NT2/D1 (cell line): ENCODE data around the gene PNRC1.
A peak's percentile ranks its signal among the peaks of the same experiment; 100 is the strongest.
"Not testable (repeated sequence)": the region's sequence is repeated elsewhere in the genome, so short reads cannot be mapped to it uniquely, and the experiment has no call there.

Experiments
- DNase-seq: peaks from one replicate; pipeline ENCODE4 v3.0.0-alpha.2; 2011; ENCODE audit warnings: low read depth, low spot score
- H3K27me3 ChIP-seq: 2 replicates; pipeline ENCODE4 v1.6.0; 2011; ENCODE audit warnings: mild to moderate bottlenecking; ENCODE audit not compliant: insufficient read length, insufficient read depth
- H3K36me3 ChIP-seq: 2 replicates; pipeline ENCODE4 v1.6.1; 2011; ENCODE audit warnings: mild to moderate bottlenecking, low read length, mixed read lengths; ENCODE audit not compliant: insufficient read depth, insufficient read length
- H3K4me1 ChIP-seq: 2 replicates; pipeline ENCODE4 v1.5.1; 2011; ENCODE audit not compliant: insufficient read depth, insufficient read length
- H3K4me3 ChIP-seq: 2 replicates; pipeline ENCODE4 v1.5.1; 2011; ENCODE audit warnings: low read depth; ENCODE audit not compliant: insufficient read length
- H3K9ac ChIP-seq: 2 replicates; pipeline ENCODE4 v1.6.0; 2011; ENCODE audit warnings: low read depth; ENCODE audit not compliant: insufficient read length
- H3K9me3 ChIP-seq: 2 replicates; pipeline ENCODE4 v1.5.1; 2011; ENCODE audit warnings: mild to moderate bottlenecking, low read length; ENCODE audit not compliant: insufficient read depth
- SUZ12 ChIP-seq: IDR thresholded peaks from 2 replicates; pipeline ENCODE4 v1.6.1; 2011; ENCODE audit not compliant: insufficient read length, insufficient read depth; ENCODE audit errors: extremely low read depth
- YY1 ChIP-seq: IDR thresholded peaks from 2 replicates; pipeline ENCODE4 v1.6.1; 2011; ENCODE audit not compliant: insufficient read length, insufficient read depth
- ZNF274 ChIP-seq: IDR thresholded peaks from 2 replicates; pipeline ENCODE4 v1.6.1; 2011; ENCODE audit warnings: mild to moderate bottlenecking, low read depth, low read length

PNRC1 gene

GRCh38 chr6:89122625-89123024 lies 42.1 kb downstream of the PNRC1 start:
- no peaks in the 10 kb centered on the region for H3K4me1 ChIP-seq

GRCh38 chr6:89128256-89128671 lies 47.7 kb downstream of the PNRC1 start:
- peaks cover 25% of the 10 kb centered on the region for H3K9me3 ChIP-seq
- H3K4me3 ChIP-seq, H3K9ac ChIP-seq, H3K36me3 ChIP-seq, H3K4me1 ChIP-seq, DNase-seq: not testable (repeated sequence)
- H3K27me3 ChIP-seq = peaks cover 12% of the 10 kb centered on the region

More at GRCh38 chr6:89122625-89123024, 42.1 kb downstream of the PNRC1 start:
- no peaks in the 10 kb centered on the region for H3K9me3 ChIP-seq
- no peaks in the 10 kb centered on the region for H3K36me3 ChIP-seq
- TF ChIP-seq SUZ12 = no peak
- TF ChIP-seq YY1 = no peak
- TF ChIP-seq ZNF274 = no peak
- DNase-seq = no peak
- H3K9ac ChIP-seq = no peak overlapping the region
- no peak overlapping the region for H3K4me3 ChIP-seq
- peaks cover 19% of the 10 kb centered on the region for H3K27me3 ChIP-seq

GRCh38 chr6:89131599-89131998 lies 51.0 kb downstream of the PNRC1 start:
- no peaks in the 10 kb centered on the region for H3K36me3 ChIP-seq
- no peak for TF ChIP-seq ZNF274
- TF ChIP-seq YY1 = no peak
- TF ChIP-seq SUZ12 = no peak
- DNase-seq = no peak
- H3K4me3 ChIP-seq = no peak overlapping the region
- no peak overlapping the region for H3K9ac ChIP-seq
- H3K4me1 ChIP-seq = no peaks in the 10 kb centered on the region
- peaks cover 52% of the 10 kb centered on the region for H3K9me3 ChIP-seq
- peaks cover 23% of the 10 kb centered on the region for H3K27me3 ChIP-seq

GRCh38 chr6:89132057-89132456 lies 51.5 kb downstream of the PNRC1 start:
- no peak for DNase-seq
- Histone ChIP-seq H3K27me3 (peaks cover 27% of the 10 kb centered on the region), H3K4me3 (no peak overlapping the region), H3K9ac (no peak overlapping the region), H3K9me3 (peaks cover 52% of the 10 kb centered on the region), H3K4me1 (no peaks in the 10 kb centered on the region), H3K36me3 (no peaks in the 10 kb centered on the region)
- TF ChIP-seq ZNF274 = no peak
- TF ChIP-seq SUZ12 = no peak
- TF ChIP-seq YY1 = no peak

- Histone ChIP-seq H3K36me3 (no peaks in the 10 kb centered on the region), H3K4me3 (no peak overlapping the region), H3K4me1 (no peaks in the 10 kb centered on the region), H3K27me3 (peaks cover 35% of the 10 kb centered on the region), H3K9ac (no peak overlapping the region), H3K9me3 (peaks cover 49% of the 10 kb centered on the region)
- TF ChIP-seq YY1 = no peak
- no peak for TF ChIP-seq ZNF274
- TF ChIP-seq SUZ12 = no peak
- peak; percentile 44 for DNase-seq
Measured at GRCh38 chr6:89133981-89134380, 53.4 kb downstream of the PNRC1 start.

GRCh38 chr6:89134723-89135122 lies 54.2 kb downstream of the PNRC1 start:
- H3K36me3 ChIP-seq = no peaks in the 10 kb centered on the region
- H3K27me3 ChIP-seq = peaks cover 35% of the 10 kb centered on the region
- DNase-seq = no peak
- no peak overlapping the region for H3K4me3 ChIP-seq
- no peak for TF ChIP-seq YY1
- TF ChIP-seq ZNF274 = no peak
- peaks cover 46% of the 10 kb centered on the region for H3K9me3 ChIP-seq
- H3K9ac ChIP-seq = no peak overlapping the region
- no peaks in the 10 kb centered on the region for H3K4me1 ChIP-seq
